ENCODE measurements around the gene STARD7. TPM values are rescaled to one million over a fixed set of nuclear protein-coding genes. Genes with fewer than 3 reads are reported as not detected.
A peak's percentile ranks its signal among the peaks of the same experiment; 100 is the strongest.

Gene STARD7
- total and polyA plus RNA-seq, 2 of the 13 experiments (the other 11 are each of a cell fraction or from before 2014, with no cell fraction given), result 88.2 to 300 TPM

GRCh38 chr2:96185516-96185915 is 23.1 kb downstream of the STARD7 start (continued):
- TF ChIP-seq SRY (CRISPR knock-in tag; IDR thresholded peaks at IDR 0.05) (no peak), KDM3A (CRISPR knock-in tag; IDR thresholded peaks at IDR 0.05; ENCODE audit: low read depth) (no peak)

GRCh38 chr2:96184989-96185388 is 23.6 kb downstream of the STARD7 start:
- intact Hi-C loops (cut with micrococcal nuclease; ENCODE audit: unreplicated experiment) (loop anchor here (1.0 kb wide), 1 partner anchor 28 kb away; no protein-coding TSS in a partner anchor), in situ Hi-C loops (cut with HindIII; ENCODE audit: extremely low pct_ligation_motif_present, low pct_unique_long_range_greater_than_20kb) (no loop called here)
- peaks cover 21 to 43% of the 10 kb centered on the region in 2 experiments for H3K36me3 ChIP-seq (replicated peaks in 1 of 2; ENCODE audit: control insufficient read depth in 1 of 2, insufficient read depth in 2 of 2, low read length in 2 of 2)
- peaks cover 6% of the 10 kb centered on the region; the same call in 1 of the 2 replicates for H4K20me1 ChIP-seq (ENCODE audit: insufficient read depth, low read length)
- no peak for DNase-seq (ENCODE audit: low spot score)
- no peak overlapping the region for H3K4me2 ChIP-seq (ENCODE audit: low read depth, low read length)
- H3K4me1 ChIP-seq (ENCODE audit: insufficient read depth, low read length), result peaks cover 28% of the 10 kb centered on the region
- ATAC-seq, result no peak
- POLR2A ChIA-PET, result interaction anchor here (3.1 kb wide), 1 partner anchor 24 kb away, joined by 9 read pairs; the partner anchor contains the start of gene STARD7
- no peak overlapping the region for H3K27ac ChIP-seq (ENCODE audit: extremely low read length, insufficient read depth, low read length)
- TF ChIP-seq ZBTB44 (CRISPR knock-in tag; IDR thresholded peaks at IDR 0.05) (no peak), RBM22 (optimal IDR thresholded peaks at IDR 0.05; ENCODE audit: low read length) (peak; percentile 65), ZNF572 (CRISPR knock-in tag; IDR thresholded peaks at IDR 0.05) (no peak), ZSCAN21 (CRISPR knock-in tag; IDR thresholded peaks at IDR 0.05; ENCODE audit: borderline replicate concordance) (no peak), CENPT (CRISPR knock-in tag; IDR thresholded peaks at IDR 0.05; ENCODE audit: low read depth) (no peak), POLR2AphosphoS2 (IDR thresholded peaks at IDR 0.05; ENCODE audit: low read depth, low read length) (0 out of 2 replicates have a peak, but pooled peaks have one; percentile 50)
- FAIRE-seq, result no peak
- H2AFZ ChIP-seq (ENCODE audit: low read length), result no peak overlapping the region
- WGBS (ENCODE audit: low lambda C conversion rate), result 97% methylated on average over 8 of the region's 8 CpGs
- CTCF ChIA-PET (ENCODE audit: low intra/inter-chr PET ratio, low total read pairs), result no interaction called here
- no peaks in the 10 kb centered on the region for H3K27me3 ChIP-seq (ENCODE audit: control insufficient read depth in 1 of 2, insufficient read depth in 2 of 2, low read length in 2 of 2)
- H3K4me3 ChIP-seq (replicated peaks in 1 of 3; ENCODE audit: insufficient read depth in 1 of 3, low read depth in 2 of 3, low read length in 3 of 3), result no peak overlapping the region
- no peaks in the 10 kb centered on the region for H3K9me3 ChIP-seq (ENCODE audit: low read length)
- no peak overlapping the region for H3K9ac ChIP-seq (ENCODE audit: insufficient read depth, low read depth, low read length)
- BruUV-seq (replicated peaks), result TSS peak; percentile 44
- no peaks in the 10 kb centered on the region for H3K79me2 ChIP-seq (ENCODE audit: insufficient read depth, low read length)
